SK-N-SH (cell line): ENCODE data around the gene NEGR1. TPM values are rescaled to one million over a fixed set of nuclear protein-coding genes. Genes with fewer than 3 reads are reported as not detected.

Source experiments
- CTCF ChIA-PET: fragments of 300-600, 350-600 bp; formaldehyde crosslinking; extraction: SDS; loops from one replicate; lab custom pipeline; 2021; lab: Yijun Ruan, JAX
- POLR2A ChIA-PET: fragments of 350-600 bp; sonication (Branson Sonifier 250); formaldehyde crosslinking; extraction: SDS; loops from one replicate; lab custom pipeline; 2020; ENCODE audit warnings: antibody characterized with exemption, inconsistent platforms; lab: Yijun Ruan, JAX
- DNase-seq: peaks from one replicate; pipeline ENCODE4 v3.0.0; 2012
- H2AFZ ChIP-seq: fragments of 200-600 bp; sonication (generic); 2 replicates; pipeline ENCODE4 v1.8.1; 2016; ENCODE audit warnings: antibody characterized with exemption, mild to moderate bottlenecking, low read depth
- H3F3A ChIP-seq: fragments of 200-600 bp; sonication (generic); replicated peaks from 2 replicates; pipeline ENCODE3; 2016; ENCODE audit warnings: antibody characterized with exemption, mild to moderate bottlenecking; ENCODE audit not compliant: insufficient read depth
- H3K27ac ChIP-seq, 2 experiments: fragments of 200-500 bp in 1 of 2; fragments of 200-600 bp in 1 of 2; sonication (Bioruptor generic) in 1 of 2; sonication (generic), shearing (Covaris generic) in 1 of 2; 2 replicates each; pipeline versions ENCODE4 v1.5.1 to v1.6.1; 2014 to 2016; ENCODE audit warnings: low read depth in 2 of 2, inconsistent platforms in 1 of 2, low read length in 1 of 2, mild to moderate bottlenecking in 1 of 2, mixed read lengths in 1 of 2
- H3K27me3 ChIP-seq: fragments of 200-600 bp; sonication (generic), shearing (Covaris generic); 2 replicates; pipeline ENCODE4 v1.6.1; 2016; ENCODE audit warnings: mixed run types; ENCODE audit not compliant: insufficient read depth
- H3K36me3 ChIP-seq, 2 experiments: fragments of 200-500 bp in 1 of 2; fragments of 200-600 bp in 1 of 2; sonication (Bioruptor generic) in 1 of 2; sonication (generic) in 1 of 2; replicated peaks in 1 of 2; 2 replicates each; pipeline versions ENCODE3 to v1.5.1; 2014 to 2016; ENCODE audit warnings: low read length in 1 of 2, mild to moderate bottlenecking in 1 of 2; ENCODE audit not compliant: insufficient read depth in 2 of 2, control insufficient read depth in 1 of 2
- H3K4me1 ChIP-seq, 2 experiments: fragments of 200-500 bp in 1 of 2; fragments of 200-600 bp in 1 of 2; sonication (Bioruptor generic) in 1 of 2; sonication (generic), shearing (Covaris generic) in 1 of 2; 2 replicates each; pipeline versions ENCODE4 v1.5.1 to v1.6.1; 2014 to 2016; ENCODE audit warnings: low read depth in 1 of 2, low read length in 1 of 2, mixed run types in 1 of 2; ENCODE audit not compliant: insufficient read depth in 2 of 2, control insufficient read depth in 1 of 2
- H3K4me2 ChIP-seq: fragments of 200-600 bp; sonication (generic), shearing (Covaris generic); 2 replicates; pipeline ENCODE4 v1.6.1; 2017; ENCODE audit warnings: mixed run types
- H3K4me3 ChIP-seq, 2 experiments: fragments of 200-500 bp in 1 of 2; fragments of 200-600 bp in 1 of 2; sonication (Bioruptor generic) in 1 of 2; sonication (generic), shearing (Covaris generic) in 1 of 2; 2 replicates each; pipeline versions ENCODE4 v1.5.1 to v1.8.1; 2014 to 2016; ENCODE audit warnings: low read depth in 2 of 2, inconsistent platforms in 1 of 2, low read length in 1 of 2, mild to moderate bottlenecking in 1 of 2, mixed read lengths in 1 of 2, moderate library complexity in 1 of 2
- H3K79me2 ChIP-seq: fragments of 200-600 bp; sonication (generic); 2 replicates; pipeline ENCODE4 v1.8.1; 2017; ENCODE audit warnings: mild to moderate bottlenecking; ENCODE audit not compliant: insufficient read depth
- H3K9ac ChIP-seq: fragments of 200-600 bp; sonication (generic); 2 replicates; pipeline ENCODE4 v1.6.1; 2017; ENCODE audit warnings: mixed run types
- H3K9me2 ChIP-seq: fragments of 200-600 bp; sonication (generic); 2 replicates; pipeline ENCODE4 v1.6.1; 2017; ENCODE audit warnings: mixed run types
- H3K9me3 ChIP-seq: fragments of 200-600 bp; sonication (generic); 2 replicates; pipeline ENCODE4 v1.6.1; 2017; ENCODE audit warnings: mixed run types, mild to moderate bottlenecking, moderate library complexity
- H4K20me1 ChIP-seq: fragments of 200-600 bp; sonication (generic); 2 replicates; pipeline ENCODE4 v1.6.1; 2017; ENCODE audit warnings: mild to moderate bottlenecking, mixed run types; ENCODE audit not compliant: insufficient read depth
- EP300 ChIP-seq, 2 experiments: IDR thresholded peaks; 2 replicates each; pipeline versions ENCODE4 v1.4.0 to v1.6.1; 2012; ENCODE audit warnings: borderline replicate concordance in 1 of 2, low read depth in 1 of 2, low read length in 1 of 2
- FOXJ3 ChIP-seq: sonication (generic); formaldehyde crosslinking; IDR thresholded peaks from 2 replicates; pipeline ENCODE4 v1.5.1; 2020; ENCODE audit warnings: mild to moderate bottlenecking, missing genetic modification reagents
- JUND ChIP-seq: IDR thresholded peaks from 2 replicates; pipeline ENCODE4 v1.4.0; 2012
- MEF2A ChIP-seq: IDR thresholded peaks from 2 replicates; pipeline ENCODE4 v1.4.0; 2012; ENCODE audit warnings: low read depth, borderline replicate concordance
- MXI1 ChIP-seq: IDR thresholded peaks from 2 replicates; pipeline ENCODE4 v1.6.1; 2012; ENCODE audit warnings: mild to moderate bottlenecking, low read depth, low read length, improper control_type of control experiment
- NFIC ChIP-seq: IDR thresholded peaks from 2 replicates; pipeline ENCODE4 v1.4.0; 2012; ENCODE audit warnings: borderline replicate concordance
- NRF1 ChIP-seq: IDR thresholded peaks from 2 replicates; pipeline ENCODE4 v1.6.1; 2012; ENCODE audit warnings: low read depth, mild to moderate bottlenecking, low read length
- POLR2AphosphoS5 ChIP-seq: IDR thresholded peaks from 2 replicates; pipeline ENCODE4 v1.6.1; 2012; ENCODE audit warnings: low read depth, low read length
- RFX5 ChIP-seq: IDR thresholded peaks from 2 replicates; pipeline ENCODE4 v1.6.1; 2012; ENCODE audit warnings: mild to moderate bottlenecking, improper control_type of control experiment, low read length
- SIN3A ChIP-seq: IDR thresholded peaks from 2 replicates; pipeline ENCODE4 v1.6.1; 2012; ENCODE audit warnings: low read depth, mild to moderate bottlenecking, low read length, moderate library complexity, borderline replicate concordance
- TCF12 ChIP-seq: IDR thresholded peaks from 2 replicates; pipeline ENCODE4 v1.4.0; 2012
- TEAD4 ChIP-seq: IDR thresholded peaks from 2 replicates; pipeline ENCODE4 v1.4.0; 2012; ENCODE audit warnings: mild to moderate bottlenecking, borderline replicate concordance; ENCODE audit not compliant: insufficient read depth
- YY1 ChIP-seq: IDR thresholded peaks from 2 replicates; pipeline ENCODE4 v1.4.0; 2012; ENCODE audit warnings: low read depth, mild to moderate bottlenecking
- WGBS: methylation state at CpG from one replicate; pipeline ENCODE4 v1.1.6; 2017; ENCODE audit warnings: low lambda C conversion rate; 5-methylcytosine and 5-hydroxymethylcytosine counted together
- polyA plus RNA-seq, 3 experiments: library from polyadenylated mRNA; depleted of rRNA; stranded (reverse); fragments of >200 nt; gene quantifications; 2 replicates each; pipeline ENCODE4 v1.2.3, GENCODE V29; 2012
- TF ChIP-seq, protein P1 (sequence below): IDR thresholded peaks from 2 replicates; pipeline ENCODE4; 2012
- TF ChIP-seq, protein P2 (sequence below): fragments of 150-350 bp; IDR thresholded peaks from 2 replicates; pipeline ENCODE4 v1.6.1; 2016; ENCODE audit warnings: mild to moderate bottlenecking, low read depth, low read length
- TF ChIP-seq, protein P3 (sequence below): IDR thresholded peaks from 2 replicates; pipeline ENCODE4 v1.4.0; 2012; ENCODE audit warnings: low read depth
- TF ChIP-seq, protein P4 (sequence below): IDR thresholded peaks from 2 replicates; pipeline ENCODE4 v1.4.0; 2012; ENCODE audit warnings: low read depth, borderline replicate concordance

Gene NEGR1
- polyA plus RNA-seq, 1 of the 3 experiments (the other 2 are of a cell fraction): 0.21 TPM

DNA sequence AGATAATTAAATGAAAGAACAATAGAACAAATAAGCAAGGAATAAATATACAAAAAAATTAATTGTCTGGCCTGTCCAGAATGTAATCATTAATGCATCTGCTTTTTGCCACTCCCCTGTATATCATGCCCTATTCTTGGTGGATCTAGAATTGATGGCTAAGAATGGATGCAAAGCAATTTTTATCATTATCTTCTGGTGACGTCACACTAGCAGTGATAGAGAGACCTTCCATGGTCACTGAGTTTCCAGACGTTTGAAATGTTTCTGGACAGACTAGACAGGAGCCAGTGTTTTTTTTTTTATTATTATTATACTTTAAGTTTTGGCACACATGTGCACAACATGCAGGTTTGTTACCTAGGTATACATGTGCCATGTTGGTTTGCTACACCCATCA lies 563.0 kb downstream of the NEGR1 start:
- POLR2A ChIA-PET: no interaction called here

DNA sequence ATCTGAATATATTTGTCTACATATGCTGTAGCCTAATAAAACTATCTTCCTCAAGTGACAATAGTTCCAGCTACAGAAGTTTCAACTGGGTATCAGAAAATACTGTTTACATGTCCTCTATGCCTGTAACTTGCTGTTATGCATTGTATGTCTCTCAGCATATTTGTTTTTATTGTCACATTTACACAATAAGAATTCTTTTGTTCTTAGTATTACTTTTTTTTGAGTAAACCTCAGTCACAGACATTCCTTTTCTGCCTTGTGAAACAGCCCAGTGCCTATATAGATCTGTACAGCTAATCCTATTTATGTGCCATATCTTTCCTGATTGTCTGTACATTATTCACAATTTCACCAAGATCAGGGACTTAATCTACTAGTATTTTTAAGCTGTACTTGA lies 565.2 kb downstream of the NEGR1 start:
- Histone ChIP-seq H3K27ac (no peak overlapping the region), H3K27me3 (no peaks in the 10 kb centered on the region), H3K4me3 (no peak overlapping the region), H3K79me2 (no peaks in the 10 kb centered on the region), H3K9me3 (no peaks in the 10 kb centered on the region), H2AFZ (no peak overlapping the region), H3K36me3 (no peaks in the 10 kb centered on the region), H3K9ac (no peak overlapping the region)
- no peak for DNase-seq
- TF ChIP-seq FOXJ3 (CRISPR knock-in tag) (no peak), JUND (no peak), NRF1 (no peak), TCF12 (no peak), SIN3A (no peak), MEF2A (no peak)
- TF ChIP-seq, protein P1, sequence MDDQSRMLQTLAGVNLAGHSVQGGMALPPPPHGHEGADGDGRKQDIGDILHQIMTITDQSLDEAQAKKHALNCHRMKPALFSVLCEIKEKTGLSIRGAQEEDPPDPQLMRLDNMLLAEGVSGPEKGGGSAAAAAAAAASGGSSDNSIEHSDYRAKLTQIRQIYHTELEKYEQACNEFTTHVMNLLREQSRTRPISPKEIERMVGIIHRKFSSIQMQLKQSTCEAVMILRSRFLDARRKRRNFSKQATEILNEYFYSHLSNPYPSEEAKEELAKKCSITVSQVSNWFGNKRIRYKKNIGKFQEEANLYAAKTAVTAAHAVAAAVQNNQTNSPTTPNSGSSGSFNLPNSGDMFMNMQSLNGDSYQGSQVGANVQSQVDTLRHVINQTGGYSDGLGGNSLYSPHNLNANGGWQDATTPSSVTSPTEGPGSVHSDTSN: no peak
- TF ChIP-seq, all 33 proteins: peak for 0
- H3K9me2 ChIP-seq: no peaks in the 10 kb centered on the region
- no peaks in the 10 kb centered on the region for H3F3A ChIP-seq
- H3K4me2 ChIP-seq: no peak overlapping the region
- ChIA-PET CTCF (interaction anchor here (0.7 kb wide), 1 partner anchor 71 kb away, joined by 3 read pairs; no protein-coding TSS in a partner anchor), POLR2A (no interaction called here)
- no peaks in the 10 kb centered on the region for H4K20me1 ChIP-seq
- H3K4me1 ChIP-seq: no peaks in the 10 kb centered on the region

More for the DNA sequence above, 563.0 kb downstream of the NEGR1 start:
- Histone ChIP-seq H3K4me3 (no peak overlapping the region), H3K9me3 (no peaks in the 10 kb centered on the region), H3K79me2 (no peaks in the 10 kb centered on the region), H4K20me1 (no peaks in the 10 kb centered on the region), H3K36me3 (no peaks in the 10 kb centered on the region), H3K9ac (no peak overlapping the region), H3K4me2 (no peak overlapping the region), H3K9me2 (no peaks in the 10 kb centered on the region), H3K27ac (no peak overlapping the region), H2AFZ (no peak overlapping the region), H3K4me1 (no peaks in the 10 kb centered on the region), H3K27me3 (no peaks in the 10 kb centered on the region), H3F3A (no peaks in the 10 kb centered on the region)
- no peak for DNase-seq
- 26% methylated on average over 2 of the region's 2 CpGs for WGBS
- TF ChIP-seq, protein P2, sequence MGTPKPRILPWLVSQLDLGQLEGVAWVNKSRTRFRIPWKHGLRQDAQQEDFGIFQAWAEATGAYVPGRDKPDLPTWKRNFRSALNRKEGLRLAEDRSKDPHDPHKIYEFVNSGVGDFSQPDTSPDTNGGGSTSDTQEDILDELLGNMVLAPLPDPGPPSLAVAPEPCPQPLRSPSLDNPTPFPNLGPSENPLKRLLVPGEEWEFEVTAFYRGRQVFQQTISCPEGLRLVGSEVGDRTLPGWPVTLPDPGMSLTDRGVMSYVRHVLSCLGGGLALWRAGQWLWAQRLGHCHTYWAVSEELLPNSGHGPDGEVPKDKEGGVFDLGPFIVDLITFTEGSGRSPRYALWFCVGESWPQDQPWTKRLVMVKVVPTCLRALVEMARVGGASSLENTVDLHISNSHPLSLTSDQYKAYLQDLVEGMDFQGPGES: no peak
- TF ChIP-seq, protein P3, sequence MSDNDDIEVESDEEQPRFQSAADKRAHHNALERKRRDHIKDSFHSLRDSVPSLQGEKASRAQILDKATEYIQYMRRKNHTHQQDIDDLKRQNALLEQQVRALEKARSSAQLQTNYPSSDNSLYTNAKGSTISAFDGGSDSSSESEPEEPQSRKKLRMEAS: no peak
- TF ChIP-seq, protein P4, sequence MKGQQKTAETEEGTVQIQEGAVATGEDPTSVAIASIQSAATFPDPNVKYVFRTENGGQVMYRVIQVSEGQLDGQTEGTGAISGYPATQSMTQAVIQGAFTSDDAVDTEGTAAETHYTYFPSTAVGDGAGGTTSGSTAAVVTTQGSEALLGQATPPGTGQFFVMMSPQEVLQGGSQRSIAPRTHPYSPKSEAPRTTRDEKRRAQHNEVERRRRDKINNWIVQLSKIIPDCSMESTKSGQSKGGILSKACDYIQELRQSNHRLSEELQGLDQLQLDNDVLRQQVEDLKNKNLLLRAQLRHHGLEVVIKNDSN: no peak
- no peak for TF ChIP-seq MXI1
- no peak for TF ChIP-seq NFIC
- TF ChIP-seq FOXJ3 (CRISPR knock-in tag): no peak
- no peak for TF ChIP-seq NRF1
- no peak for TF ChIP-seq TCF12
- no peak for TF ChIP-seq SIN3A
- no peak for TF ChIP-seq YY1
- TF ChIP-seq RFX5: no peak
- TF ChIP-seq TEAD4: no peak
- TF ChIP-seq POLR2AphosphoS5: no peak
- no peak for TF ChIP-seq EP300 (IDR thresholded peaks at IDR 0.05; ENCODE audit: borderline replicate concordance in 1 of 2, low read depth in 1 of 2, low read length in 1 of 2)
- TF ChIP-seq JUND: no peak
- CTCF ChIA-PET: no interaction called here
